ENCODE measurements around the gene SPATC1L.

- TF ChIP-seq POLR2AphosphoS5 (IDR thresholded peaks at IDR 0.05; ENCODE audit: low read depth, low read length): no peak
- TF ChIP-seq TAF1 (IDR thresholded peaks at IDR 0.05; ENCODE audit: borderline replicate concordance, insufficient read depth, low read length): no peak
- no peak for TF ChIP-seq REST (IDR thresholded peaks at IDR 0.05; ENCODE audit: insufficient read depth in 1 of 2, low read depth in 2 of 2, low read length in 2 of 2)
- no peak for TF ChIP-seq SIN3A (IDR thresholded peaks at IDR 0.05; ENCODE audit: borderline replicate concordance, insufficient read depth, low read length)
- TF ChIP-seq FOXP2 (optimal IDR thresholded peaks at IDR 0.05; ENCODE audit: borderline replicate concordance, extremely low read depth, extremely low read length, insufficient read depth): no peak
Measured at GRCh38 chr21:46193829-46194373, 9.6 kb upstream of the SPATC1L start.
